Type B pancreatic cell (in vitro differentiated cells): ENCODE results near the gene LHX6. TPM values are rescaled to one million over a fixed set of nuclear protein-coding genes. Genes with fewer than 3 reads are reported as not detected.

Source experiments
- DNase-seq: peaks from one replicate; pipeline ENCODE4 v3.0.0; 2021; ENCODE audit warnings: mixed read lengths; ENCODE audit not compliant: unreplicated experiment; ENCODE audit errors: extremely low spot score
- H3K27ac Mint-ChIP-seq: 2 replicates; pipeline ENCODE4 v1.8.0; 2021; ENCODE audit warnings: mild to moderate bottlenecking, mixed read lengths
- H3K27me3 Mint-ChIP-seq: 2 replicates; pipeline ENCODE4 v1.8.0; 2021; ENCODE audit warnings: mixed read lengths
- H3K36me3 Mint-ChIP-seq: 2 replicates; pipeline ENCODE4 v1.8.0; 2021; ENCODE audit warnings: mixed read lengths
- H3K4me1 Mint-ChIP-seq: one replicate; pipeline ENCODE4 v1.8.0; 2021; ENCODE audit warnings: mixed read lengths; ENCODE audit not compliant: unreplicated experiment
- H3K4me3 Mint-ChIP-seq: 2 replicates; pipeline ENCODE4 v1.8.0; 2021; ENCODE audit warnings: mild to moderate bottlenecking, mixed read lengths
- H3K9me3 Mint-ChIP-seq: 2 replicates; pipeline ENCODE4 v1.8.0; 2021; ENCODE audit warnings: mixed read lengths
- CTCF ChIP-seq: fragments of 200-600 bp; sonication (generic); conservative IDR thresholded peaks from 2 replicates; pipeline ENCODE4 v1.5.0; 2021; ENCODE audit warnings: antibody characterized with exemption, mild to moderate bottlenecking
- total RNA-seq: library from RNA; stranded (reverse); gene quantifications from 2 replicates; pipeline ENCODE4 v1.2.1, GENCODE V29; 2021; ENCODE audit warnings: low replicate concordance

LHX6 gene
- total RNA-seq, 1 donor from 2014 or later = 10.0 TPM

DNA sequence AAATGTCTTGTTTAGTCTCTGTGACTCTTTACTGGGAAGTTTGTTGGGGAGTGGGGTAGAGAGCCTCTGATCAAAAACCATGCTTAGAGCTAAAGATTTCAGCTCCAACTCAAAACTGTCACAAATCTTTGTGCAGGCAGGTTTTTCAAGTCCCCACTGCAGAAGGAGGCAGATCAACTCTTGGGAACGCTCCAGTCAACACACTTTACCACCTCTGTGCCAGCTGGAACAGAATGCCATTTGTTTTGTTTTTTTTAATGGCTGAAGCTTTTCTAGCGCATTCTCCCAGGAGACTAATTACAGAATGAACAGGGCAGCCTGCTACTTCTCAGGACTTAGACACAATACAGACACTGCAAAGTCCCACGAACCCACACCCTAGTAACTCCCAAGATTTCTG lies 17.9 kb upstream of the LHX6 start:
- H3K9me3 Mint-ChIP-seq = no peaks in the 10 kb centered on the region
- H3K27ac Mint-ChIP-seq = no peak overlapping the region
- TF ChIP-seq CTCF = no peak
- peaks cover 23% of the 10 kb centered on the region for H3K36me3 Mint-ChIP-seq
- H3K4me1 Mint-ChIP-seq = no peaks in the 10 kb centered on the region
- DNase-seq = no peak
- no peak overlapping the region for H3K4me3 Mint-ChIP-seq
- no peaks in the 10 kb centered on the region for H3K27me3 Mint-ChIP-seq

DNA sequence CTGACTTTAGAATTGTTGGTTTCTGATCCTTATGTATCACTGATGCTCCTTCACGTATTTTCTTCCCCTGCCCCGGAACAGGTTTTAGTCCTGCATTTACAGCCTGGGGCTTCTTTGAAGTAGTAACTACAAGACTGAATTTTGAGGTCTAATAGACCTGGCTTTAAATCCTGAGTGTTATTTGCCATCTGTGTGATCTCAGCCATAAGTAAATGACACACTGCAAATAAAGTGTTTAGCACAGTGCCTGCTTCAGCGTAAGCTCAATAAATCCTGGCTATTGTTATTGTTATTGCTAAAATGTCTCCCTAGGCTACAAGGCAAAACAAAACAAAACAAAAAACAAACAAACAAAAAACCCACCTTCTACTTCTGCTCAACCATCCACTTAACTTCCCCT lies 15.6 kb upstream of the LHX6 start:
- no peaks in the 10 kb centered on the region for H3K4me1 Mint-ChIP-seq
- peaks cover 18% of the 10 kb centered on the region for H3K36me3 Mint-ChIP-seq
- no peak for TF ChIP-seq CTCF
- H3K4me3 Mint-ChIP-seq = no peak overlapping the region
- no peak overlapping the region for H3K27ac Mint-ChIP-seq
- H3K27me3 Mint-ChIP-seq = no peaks in the 10 kb centered on the region
- no peaks in the 10 kb centered on the region for H3K9me3 Mint-ChIP-seq
- DNase-seq = no peak

DNA sequence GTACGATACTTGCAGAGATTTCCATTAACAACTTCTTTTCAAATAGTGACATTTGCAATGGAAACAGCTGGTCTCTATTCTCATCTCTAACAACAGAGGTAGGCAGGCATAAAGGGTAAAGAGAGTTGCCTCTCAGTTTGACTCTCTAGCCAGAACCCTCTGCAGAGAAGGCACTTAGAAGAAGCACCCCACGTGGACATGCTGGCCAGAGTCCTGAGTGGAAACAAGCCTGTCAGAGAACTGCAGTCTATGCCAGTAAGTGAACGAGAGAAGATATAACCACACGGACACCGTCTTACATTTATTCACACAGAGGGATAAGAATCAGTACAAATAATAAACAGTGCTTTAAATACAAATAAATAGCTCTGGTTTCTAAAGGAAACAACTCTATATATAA lies 11.0 kb upstream of the LHX6 start:
- H3K27ac Mint-ChIP-seq = no peak overlapping the region
- DNase-seq = no peak
- no peak overlapping the region for H3K4me3 Mint-ChIP-seq
- H3K36me3 Mint-ChIP-seq = peaks cover 16% of the 10 kb centered on the region
- H3K4me1 Mint-ChIP-seq = peaks cover 4% of the 10 kb centered on the region
- TF ChIP-seq CTCF = no peak
- no peaks in the 10 kb centered on the region for H3K9me3 Mint-ChIP-seq
- peaks cover 11% of the 10 kb centered on the region for H3K27me3 Mint-ChIP-seq

- H3K36me3 Mint-ChIP-seq = peaks cover 15% of the 10 kb centered on the region
- no peak for TF ChIP-seq CTCF
- no peak overlapping the region for H3K27ac Mint-ChIP-seq
- no peak for DNase-seq
- peaks cover 32% of the 10 kb centered on the region for H3K27me3 Mint-ChIP-seq
- no peaks in the 10 kb centered on the region for H3K9me3 Mint-ChIP-seq
- no peak overlapping the region for H3K4me3 Mint-ChIP-seq
- H3K4me1 Mint-ChIP-seq = peaks cover 14% of the 10 kb centered on the region
Measured at GRCh38 chr9:122236681-122237080, 7.9 kb upstream of the LHX6 start.

DNA sequence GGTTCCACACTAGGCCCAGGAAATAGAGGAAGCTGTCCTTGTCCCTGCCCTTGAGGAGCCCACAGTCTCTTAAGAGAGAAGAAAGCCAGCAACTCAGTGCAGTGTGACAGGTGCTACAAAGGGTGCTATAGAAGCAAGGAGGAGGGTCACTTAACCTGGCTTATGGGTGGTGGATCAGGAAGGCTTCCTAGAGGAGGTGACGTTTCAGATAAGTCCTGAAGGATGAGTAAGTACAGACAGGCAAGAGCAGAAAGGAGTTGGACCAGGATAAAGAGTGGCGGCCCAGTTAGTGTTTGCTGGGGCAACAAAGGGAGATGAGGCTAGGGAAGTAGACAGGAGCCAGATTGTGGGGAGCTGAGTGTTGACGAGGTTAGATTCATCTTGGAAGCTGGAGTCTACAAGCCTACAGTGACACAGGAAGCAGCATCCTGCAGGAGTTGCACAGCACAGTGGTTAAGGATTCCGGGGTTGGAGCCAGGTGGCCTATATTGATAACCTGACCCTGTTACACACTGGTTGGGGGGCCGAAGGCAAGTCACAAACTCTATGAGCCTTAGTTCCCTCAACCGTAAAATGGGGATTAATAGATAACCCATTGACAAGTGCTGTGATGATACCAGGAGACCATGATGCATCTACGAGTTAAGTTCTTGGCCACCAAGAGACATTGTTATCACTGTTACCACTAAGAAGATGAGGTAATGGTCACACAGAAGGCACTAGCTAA lies 5.4 kb upstream of the LHX6 start:
- H3K27ac Mint-ChIP-seq = no peak overlapping the region
- H3K4me3 Mint-ChIP-seq = no peak overlapping the region
- peaks cover 14% of the 10 kb centered on the region for H3K4me1 Mint-ChIP-seq
- no peak for TF ChIP-seq CTCF
- H3K36me3 Mint-ChIP-seq = peaks cover 8% of the 10 kb centered on the region
- no peaks in the 10 kb centered on the region for H3K9me3 Mint-ChIP-seq
- peaks cover 32% of the 10 kb centered on the region for H3K27me3 Mint-ChIP-seq
- DNase-seq = no peak
